Stomach smooth muscle (tissue), 2 donors: ENCODE results near the gene GPR78.

ENCODE experiments used
- H3K27ac ChIP-seq: one replicate; pipeline ENCODE4 v1.7.0; 2013; ENCODE audit warnings: mild to moderate bottlenecking, low read length, inconsistent platforms
- H3K27me3 ChIP-seq, 2 donors: one replicate each; pipeline ENCODE4 v1.7.0; 2013; ENCODE audit warnings: low read length in 2 of 2; ENCODE audit not compliant: insufficient read depth in 2 of 2, control insufficient read depth in 1 of 2
- H3K36me3 ChIP-seq, 2 donors: one replicate each; pipeline ENCODE4 v1.7.0; 2013; ENCODE audit warnings: low read length in 2 of 2; ENCODE audit not compliant: control insufficient read depth in 2 of 2, insufficient read depth in 2 of 2
- H3K4me1 ChIP-seq: one replicate; pipeline ENCODE4 v1.7.0; 2013; ENCODE audit warnings: low read length; ENCODE audit not compliant: control insufficient read depth, insufficient read depth
- H3K4me3 ChIP-seq, 2 donors: one replicate each; pipeline ENCODE4 v1.7.0; 2013; ENCODE audit warnings: low read length in 2 of 2
- H3K9ac ChIP-seq, 2 donors: one replicate each; pipeline ENCODE4 v1.7.0; 2013; ENCODE audit warnings: low read length in 2 of 2, mild to moderate bottlenecking in 1 of 2
- H3K9me3 ChIP-seq, 2 donors: one replicate each; pipeline ENCODE4 v1.7.0; 2013; ENCODE audit warnings: low read length in 2 of 2; ENCODE audit not compliant: control insufficient read depth in 2 of 2
- donor health status: healthy.
- donor health status: Pancreatic carcinoma.

GPR78 gene

GRCh38 chr4:8539661-8540060 is 40.5 kb upstream of the GPR78 start:
- H3K27me3 ChIP-seq, result no peaks in the 10 kb centered on the region
- H3K4me3 ChIP-seq, result no peak overlapping the region
- peaks cover 22% of the 10 kb centered on the region for H3K4me1 ChIP-seq
- no peak overlapping the region for H3K9ac ChIP-seq
- H3K36me3 ChIP-seq, result no peaks in the 10 kb centered on the region
- H3K27ac ChIP-seq, result no peak overlapping the region
- H3K9me3 ChIP-seq, result no peaks in the 10 kb centered on the region

- Histone ChIP-seq H3K36me3 (no peaks in the 10 kb centered on the region), H3K27me3 (no peaks in the 10 kb centered on the region), H3K27ac (no peak overlapping the region), H3K4me1 (peaks cover 22% of the 10 kb centered on the region), H3K4me3 (no peak overlapping the region), H3K9ac (no peak overlapping the region), H3K9me3 (no peaks in the 10 kb centered on the region)
Observed at GRCh38 chr4:8540072-8540471, 40.1 kb upstream of the GPR78 start.

- Histone ChIP-seq H3K27me3 (peaks cover 0 to under 1% of the 10 kb centered on the region in 2 donors), H3K9ac (no peak overlapping the region), H3K4me1 (peaks cover 19% of the 10 kb centered on the region), H3K36me3 (no peaks in the 10 kb centered on the region), H3K9me3 (no peaks in the 10 kb centered on the region), H3K4me3 (no peak overlapping the region), H3K27ac (no peak overlapping the region)
Observed at GRCh38 chr4:8540586-8540985, 39.6 kb upstream of the GPR78 start.

- no peak overlapping the region for H3K9ac ChIP-seq
- no peak overlapping the region for H3K27ac ChIP-seq
- no peak overlapping the region for H3K4me3 ChIP-seq
- peaks cover 15% of the 10 kb centered on the region for H3K4me1 ChIP-seq
- H3K36me3 ChIP-seq, result no peaks in the 10 kb centered on the region
- no peaks in the 10 kb centered on the region for H3K9me3 ChIP-seq
- H3K27me3 ChIP-seq, result peaks cover 0 to 4% of the 10 kb centered on the region in 2 donors
Observed at GRCh38 chr4:8540991-8541390, 39.2 kb upstream of the GPR78 start.

- Histone ChIP-seq H3K9me3 (no peaks in the 10 kb centered on the region), H3K36me3 (no peaks in the 10 kb centered on the region), H3K27ac (no peak overlapping the region), H3K4me3 (no peak overlapping the region), H3K9ac (no peak overlapping the region), H3K27me3 (peaks cover 0 to 4% of the 10 kb centered on the region in 2 donors), H3K4me1 (peaks cover 5% of the 10 kb centered on the region)
Observed at GRCh38 chr4:8541981-8542715, 38.0 kb upstream of the GPR78 start.

- Histone ChIP-seq H3K9me3 (no peaks in the 10 kb centered on the region), H3K4me1 (no peaks in the 10 kb centered on the region), H3K4me3 (no peak overlapping the region), H3K36me3 (no peaks in the 10 kb centered on the region), H3K27me3 (peaks cover 0 to 4% of the 10 kb centered on the region in 2 donors), H3K27ac (no peak overlapping the region), H3K9ac (no peak overlapping the region)
Observed at GRCh38 chr4:8542776-8543525, 37.2 kb upstream of the GPR78 start.

- H3K4me1 ChIP-seq, result no peaks in the 10 kb centered on the region
- no peak overlapping the region for H3K9ac ChIP-seq
- no peak overlapping the region for H3K27ac ChIP-seq
- peaks cover 0 to 4% of the 10 kb centered on the region in 2 donors for H3K27me3 ChIP-seq
- H3K9me3 ChIP-seq, result no peaks in the 10 kb centered on the region
- H3K4me3 ChIP-seq, result no peak overlapping the region
- no peaks in the 10 kb centered on the region for H3K36me3 ChIP-seq
Observed at GRCh38 chr4:8543623-8544022, 36.6 kb upstream of the GPR78 start.

GRCh38 chr4:8544282-8544681 is 35.9 kb upstream of the GPR78 start:
- Histone ChIP-seq H3K9ac (no peak overlapping the region), H3K27ac (no peak overlapping the region), H3K4me1 (no peaks in the 10 kb centered on the region), H3K36me3 (no peaks in the 10 kb centered on the region), H3K9me3 (no peaks in the 10 kb centered on the region), H3K27me3 (peaks cover 0 to 4% of the 10 kb centered on the region in 2 donors), H3K4me3 (no peak overlapping the region)

- Histone ChIP-seq H3K9me3 (no peaks in the 10 kb centered on the region), H3K4me3 (no peak overlapping the region), H3K27me3 (peaks cover 0 to 4% of the 10 kb centered on the region in 2 donors), H3K9ac (no peak overlapping the region), H3K27ac (no peak overlapping the region), H3K36me3 (no peaks in the 10 kb centered on the region), H3K4me1 (no peaks in the 10 kb centered on the region)
Observed at GRCh38 chr4:8544741-8545438, 35.3 kb upstream of the GPR78 start.

GRCh38 chr4:8545439-8545765 is 34.8 kb upstream of the GPR78 start:
- no peaks in the 10 kb centered on the region for H3K36me3 ChIP-seq
- H3K4me3 ChIP-seq, result no peak overlapping the region
- H3K4me1 ChIP-seq, result no peaks in the 10 kb centered on the region
- no peak overlapping the region for H3K27ac ChIP-seq
- peaks cover 0 to 4% of the 10 kb centered on the region in 2 donors for H3K27me3 ChIP-seq
- H3K9ac ChIP-seq, result no peak overlapping the region
- H3K9me3 ChIP-seq, result no peaks in the 10 kb centered on the region
